Measurements from ENCODE around the gene DPP7.

- TF ChIP-seq RAD21 (IDR thresholded peaks at IDR 0.05; ENCODE audit: low read length): no peak
- TF ChIP-seq RFX5 (IDR thresholded peaks at IDR 0.05; ENCODE audit: low read length): no peak
- no peak for TF ChIP-seq CTCF (IDR thresholded peaks at IDR 0.05)
- TF ChIP-seq PBX3 (IDR thresholded peaks at IDR 0.05): no peak
- no peak for TF ChIP-seq ELF1 (IDR thresholded peaks at IDR 0.05)
- no peak for TF ChIP-seq MXI1 (IDR thresholded peaks at IDR 0.05; ENCODE audit: low read depth, low read length)
- TF ChIP-seq EZH2phosphoT487 (IDR thresholded peaks at IDR 0.05; ENCODE audit: borderline replicate concordance, low read depth): no peak
- no peak for TF ChIP-seq FOXJ3 (CRISPR knock-in tag; IDR thresholded peaks at IDR 0.05)
- no peak for TF ChIP-seq TAF1 (IDR thresholded peaks at IDR 0.05; ENCODE audit: borderline replicate concordance, low read depth, low read length)
Measured at GRCh38 chr9:137138722-137139467, 24.4 kb upstream of the DPP7 start, which contains the start of gene GRIN1.

Measured in SK-N-SH (cell line).